ENCODE measurements around the gene VIPR1.
"Not testable (repeated sequence)": the region's sequence is repeated elsewhere in the genome, so short reads cannot be mapped to it uniquely, and the experiment has no call there.

VIPR1 gene

GRCh38 chr3:42549131-42549530 is 46.7 kb downstream of the VIPR1 start:
- Mint-ChIP-seq H3K4me1 (peaks cover 8% of the 10 kb centered on the region), H3K27ac (ENCODE audit: low read depth) (peak overlapping the region; percentile 6), H3K4me3 (no peak overlapping the region), H3K36me3 (ENCODE audit: insufficient read depth) (peaks cover 17% of the 10 kb centered on the region), H3K27me3 (no peaks in the 10 kb centered on the region), H3K9me3 (no peaks in the 10 kb centered on the region)
- ATAC-seq (replicated peaks; ENCODE audit: extremely low read depth, poor library complexity, severe bottlenecking) (no peak), DNase-seq (ENCODE audit: low spot score in 2 of 2) (no peak)

- Mint-ChIP-seq H3K4me1 (peaks cover 8% of the 10 kb centered on the region), H3K27ac (ENCODE audit: low read depth) (no peak overlapping the region), H3K9me3 (no peaks in the 10 kb centered on the region)
These were observed 47.8 kb downstream of the VIPR1 start for GRCh38 chr3:42550250-42550649.

GRCh38 chr3:42552830-42553229 is 50.4 kb downstream of the VIPR1 start:
- Mint-ChIP-seq H3K4me3 (no peak overlapping the region), H3K27me3 (no peaks in the 10 kb centered on the region), H3K9me3 (no peaks in the 10 kb centered on the region), H3K27ac (ENCODE audit: low read depth) (peak overlapping the region; percentile 4), H3K36me3 (ENCODE audit: insufficient read depth) (peaks cover 25% of the 10 kb centered on the region), H3K4me1 (peaks cover 33% of the 10 kb centered on the region)
- ATAC-seq (replicated peaks; ENCODE audit: extremely low read depth, poor library complexity, severe bottlenecking), result no peak
- DNase-seq (ENCODE audit: low spot score in 2 of 2), result no peak

More at GRCh38 chr3:42550250-42550649, 47.8 kb downstream of the VIPR1 start:
- ATAC-seq (replicated peaks; ENCODE audit: extremely low read depth, poor library complexity, severe bottlenecking) (no peak), DNase-seq (ENCODE audit: low spot score in 2 of 2) (no peak)
- no peak overlapping the region for H3K4me3 Mint-ChIP-seq
- peaks cover 17% of the 10 kb centered on the region for H3K36me3 Mint-ChIP-seq (ENCODE audit: insufficient read depth)
- no peaks in the 10 kb centered on the region for H3K27me3 Mint-ChIP-seq

GRCh38 chr3:42556089-42556632 is 53.7 kb downstream of the VIPR1 start:
- H3K27me3 Mint-ChIP-seq, result no peaks in the 10 kb centered on the region
- H3K4me1 Mint-ChIP-seq, result peaks cover 34% of the 10 kb centered on the region
- DNase-seq (ENCODE audit: low spot score in 2 of 2) (peak; percentile 37 to 53), ATAC-seq (replicated peaks; ENCODE audit: extremely low read depth, poor library complexity, severe bottlenecking) (peak; percentile 91)
- no peaks in the 10 kb centered on the region for H3K9me3 Mint-ChIP-seq
- H3K36me3 Mint-ChIP-seq (ENCODE audit: insufficient read depth), result peaks cover 45% of the 10 kb centered on the region
- H3K4me3 Mint-ChIP-seq, result peak overlapping the region; percentile 55
- H3K27ac Mint-ChIP-seq (ENCODE audit: low read depth), result peak overlapping the region; percentile 90

- peaks cover 46% of the 10 kb centered on the region for H3K36me3 Mint-ChIP-seq (ENCODE audit: insufficient read depth)
- not testable (repeated sequence) for ATAC-seq (replicated peaks; ENCODE audit: extremely low read depth, poor library complexity, severe bottlenecking)
These were observed 54.4 kb downstream of the VIPR1 start for GRCh38 chr3:42556817-42557216.

GRCh38 chr3:42557854-42558253 is 55.4 kb downstream of the VIPR1 start:
- H3K36me3 Mint-ChIP-seq (ENCODE audit: insufficient read depth), result peaks cover 46% of the 10 kb centered on the region
- H3K4me3 Mint-ChIP-seq, result no peak overlapping the region
- H3K27me3 Mint-ChIP-seq, result no peaks in the 10 kb centered on the region
- ATAC-seq (replicated peaks; ENCODE audit: extremely low read depth, poor library complexity, severe bottlenecking) (no peak), DNase-seq (ENCODE audit: low spot score in 2 of 2) (no peak)
- peak overlapping the region; percentile 90 for H3K27ac Mint-ChIP-seq (ENCODE audit: low read depth)
- peaks cover 34% of the 10 kb centered on the region for H3K4me1 Mint-ChIP-seq
- no peaks in the 10 kb centered on the region for H3K9me3 Mint-ChIP-seq

More at GRCh38 chr3:42556817-42557216, 54.4 kb downstream of the VIPR1 start:
- peak overlapping the region; percentile 90 for H3K27ac Mint-ChIP-seq (ENCODE audit: low read depth)
- not testable (repeated sequence) for DNase-seq (ENCODE audit: low spot score in 2 of 2); H3K9me3 Mint-ChIP-seq; H3K27me3 Mint-ChIP-seq
- peak overlapping the region; percentile 55 for H3K4me3 Mint-ChIP-seq
- peaks cover 34% of the 10 kb centered on the region for H3K4me1 Mint-ChIP-seq

GRCh38 chr3:42562047-42562907 is 59.8 kb downstream of the VIPR1 start:
- Mint-ChIP-seq H3K27me3 (no peaks in the 10 kb centered on the region), H3K4me3 (no peak overlapping the region), H3K4me1 (peaks cover 22% of the 10 kb centered on the region), H3K27ac (ENCODE audit: low read depth) (no peak overlapping the region), H3K9me3 (no peaks in the 10 kb centered on the region), H3K36me3 (ENCODE audit: insufficient read depth) (peaks cover 46% of the 10 kb centered on the region)
- no peak for DNase-seq (ENCODE audit: low spot score in 2 of 2)
- no peak for ATAC-seq (replicated peaks; ENCODE audit: extremely low read depth, poor library complexity, severe bottlenecking)

- Mint-ChIP-seq H3K27me3 (no peaks in the 10 kb centered on the region), H3K4me3 (no peak overlapping the region), H3K36me3 (ENCODE audit: insufficient read depth) (peaks cover 37% of the 10 kb centered on the region), H3K27ac (ENCODE audit: low read depth) (no peak overlapping the region), H3K4me1 (peaks cover 27% of the 10 kb centered on the region), H3K9me3 (no peaks in the 10 kb centered on the region)
- ATAC-seq (replicated peaks; ENCODE audit: extremely low read depth, poor library complexity, severe bottlenecking) (no peak), DNase-seq (ENCODE audit: low spot score in 2 of 2) (no peak)
These were observed 67.2 kb downstream of the VIPR1 start for GRCh38 chr3:42569593-42570142.

GRCh38 chr3:42572278-42572677 is 69.8 kb downstream of the VIPR1 start:
- no peak for ATAC-seq (replicated peaks; ENCODE audit: extremely low read depth, poor library complexity, severe bottlenecking)
- Mint-ChIP-seq H3K27ac (ENCODE audit: low read depth) (no peak overlapping the region), H3K4me3 (no peak overlapping the region)

GRCh38 chr3:42575137-42575741 is 72.8 kb downstream of the VIPR1 start:
- Mint-ChIP-seq H3K4me1 (peaks cover 34% of the 10 kb centered on the region), H3K27me3 (no peaks in the 10 kb centered on the region), H3K36me3 (ENCODE audit: insufficient read depth) (peaks cover 18% of the 10 kb centered on the region), H3K27ac (ENCODE audit: low read depth) (no peak overlapping the region), H3K4me3 (no peak overlapping the region), H3K9me3 (peaks cover 4% of the 10 kb centered on the region)
- no peak for DNase-seq (ENCODE audit: low spot score in 2 of 2)
- no peak for ATAC-seq (replicated peaks; ENCODE audit: extremely low read depth, poor library complexity, severe bottlenecking)

More at GRCh38 chr3:42572278-42572677, 69.8 kb downstream of the VIPR1 start:
- no peaks in the 10 kb centered on the region for H3K27me3 Mint-ChIP-seq
- H3K36me3 Mint-ChIP-seq (ENCODE audit: insufficient read depth), result peaks cover 28% of the 10 kb centered on the region
- H3K9me3 Mint-ChIP-seq, result no peaks in the 10 kb centered on the region
- H3K4me1 Mint-ChIP-seq, result peaks cover 26% of the 10 kb centered on the region
- DNase-seq (ENCODE audit: low spot score in 2 of 2), result no peak

- peaks cover 49% of the 10 kb centered on the region for H3K4me1 Mint-ChIP-seq
- no peak overlapping the region for H3K4me3 Mint-ChIP-seq
- ATAC-seq (replicated peaks; ENCODE audit: extremely low read depth, poor library complexity, severe bottlenecking) (no peak), DNase-seq (ENCODE audit: low spot score in 2 of 2) (no peak)
- peaks cover 18% of the 10 kb centered on the region for H3K36me3 Mint-ChIP-seq (ENCODE audit: insufficient read depth)
- H3K27ac Mint-ChIP-seq (ENCODE audit: low read depth), result peak overlapping the region; percentile 76
- peaks cover 4% of the 10 kb centered on the region for H3K9me3 Mint-ChIP-seq
- no peaks in the 10 kb centered on the region for H3K27me3 Mint-ChIP-seq
These were observed 75.6 kb downstream of the VIPR1 start for GRCh38 chr3:42578054-42578453.

GRCh38 chr3:42579346-42579745 is 76.9 kb downstream of the VIPR1 start:
- not testable (repeated sequence) for H3K9me3 Mint-ChIP-seq; DNase-seq (ENCODE audit: low spot score in 2 of 2); H3K4me3 Mint-ChIP-seq; ATAC-seq (replicated peaks; ENCODE audit: extremely low read depth, poor library complexity, severe bottlenecking); H3K27me3 Mint-ChIP-seq
- peaks cover 12% of the 10 kb centered on the region for H3K36me3 Mint-ChIP-seq (ENCODE audit: insufficient read depth)
- peaks cover 52% of the 10 kb centered on the region for H3K4me1 Mint-ChIP-seq
- peak overlapping the region; percentile 49 for H3K27ac Mint-ChIP-seq (ENCODE audit: low read depth)
